Measurements from ENCODE around the gene ACSL6. TPM values are rescaled to one million over a fixed set of nuclear protein-coding genes. Genes with fewer than 3 reads are reported as not detected.

Gene ACSL6
- total RNA-seq, 1 experiment from 2014 or later: 4.8 TPM

- TF ChIP-seq CTCF (IDR thresholded peaks at IDR 0.05) (no peak), ZNF416 (CRISPR knock-in tag; IDR thresholded peaks at IDR 0.05) (no peak)
Measured at GRCh38 chr5:131959906-131960305, 51.6 kb downstream of the ACSL6 start (continued).

GRCh38 chr5:131959136-131959535 is 52.3 kb downstream of the ACSL6 start:
- no peak for ATAC-seq
- no peak for TF ChIP-seq RELA (CRISPR knock-in tag; IDR thresholded peaks at IDR 0.05; ENCODE audit: borderline replicate concordance)
- TF ChIP-seq ZNF425 (CRISPR knock-in tag; conservative IDR thresholded peaks at IDR 0.05): no peak
- TF ChIP-seq STAT6 (CRISPR knock-in tag; conservative IDR thresholded peaks at IDR 0.05; ENCODE audit: low read depth): no peak
- H3K36me3 Mint-ChIP-seq: no peaks in the 10 kb centered on the region
- no peak overlapping the region for H3K27ac Mint-ChIP-seq
- ChIA-PET CTCF (no interaction called here), POLR2A (no interaction called here)
- DNase-seq (ENCODE audit: low spot score): no peak
- H3K27me3 Mint-ChIP-seq (ENCODE audit: low read depth): no peaks in the 10 kb centered on the region
- H3K9me3 Mint-ChIP-seq: no peaks in the 10 kb centered on the region
- no peak overlapping the region for H3K4me3 Mint-ChIP-seq
- H3K4me1 Mint-ChIP-seq: peaks cover 4% of the 10 kb centered on the region; the same call in 1 of the 2 replicates

GRCh38 chr5:131957721-131958441 is 53.6 kb downstream of the ACSL6 start:
- Mint-ChIP-seq H3K36me3 (no peaks in the 10 kb centered on the region), H3K27ac (no peak overlapping the region), H3K4me3 (no peak overlapping the region), H3K27me3 (ENCODE audit: low read depth) (no peaks in the 10 kb centered on the region), H3K4me1 (peaks cover 4% of the 10 kb centered on the region; the same call in 1 of the 2 replicates), H3K9me3 (no peaks in the 10 kb centered on the region)
- POLR2A ChIA-PET: no interaction called here
- CTCF ChIA-PET: no interaction called here
- ATAC-seq (peak; percentile 68), DNase-seq (ENCODE audit: low spot score) (no peak)
- no peak for TF ChIP-seq ATF3 (CRISPR knock-in tag; conservative IDR thresholded peaks at IDR 0.05)
- TF ChIP-seq ZNF263 (CRISPR knock-in tag; IDR thresholded peaks at IDR 0.05; ENCODE audit: low read depth): no peak
- TF ChIP-seq ELF4 (CRISPR knock-in tag; IDR thresholded peaks at IDR 0.05; ENCODE audit: low read depth): no peak
- no peak for TF ChIP-seq MYBL2 (CRISPR knock-in tag; IDR thresholded peaks at IDR 0.05)
- TF ChIP-seq ZNF532 (CRISPR knock-in tag; IDR thresholded peaks at IDR 0.05; ENCODE audit: borderline replicate concordance): no peak
- TF ChIP-seq PREB (CRISPR knock-in tag; IDR thresholded peaks at IDR 0.05; ENCODE audit: borderline replicate concordance): no peak
- TF ChIP-seq STAT6 (CRISPR knock-in tag; conservative IDR thresholded peaks at IDR 0.05; ENCODE audit: low read depth): no peak
